Measurements from ENCODE around the gene ATP11A.

Gene ATP11A

GRCh38 chr13:112804374-112804773, 114.5 kb downstream of the ATP11A start:
- no peak for FAIRE-seq

GRCh38 chr13:112806739-112807652, 117.2 kb downstream of the ATP11A start:
- no peak for FAIRE-seq

GRCh38 chr13:112807653-112808376, 118.0 kb downstream of the ATP11A start:
- no peak for FAIRE-seq

GRCh38 chr13:112808377-112809140, 118.7 kb downstream of the ATP11A start:
- no peak for FAIRE-seq

- no peak for FAIRE-seq
Observed at GRCh38 chr13:112809332-112810315, 119.8 kb downstream of the ATP11A start.

- no peak for FAIRE-seq
Observed at GRCh38 chr13:112810608-112811007, 120.8 kb downstream of the ATP11A start.

GRCh38 chr13:112812306-112813055, 122.6 kb downstream of the ATP11A start:
- FAIRE-seq, result no peak

- FAIRE-seq, result no peak
Observed at GRCh38 chr13:112813552-112813951, 123.7 kb downstream of the ATP11A start.

- FAIRE-seq, result no peak
Observed at GRCh38 chr13:112814905-112815585, 125.2 kb downstream of the ATP11A start.

- FAIRE-seq, result no peak
Observed at GRCh38 chr13:112815871-112816270, 126.0 kb downstream of the ATP11A start.

- FAIRE-seq, result no peak
Observed at GRCh38 chr13:112818040-112818697, 128.3 kb downstream of the ATP11A start.

GRCh38 chr13:112818698-112819045, 128.8 kb downstream of the ATP11A start:
- FAIRE-seq, result no peak

- no peak for FAIRE-seq
Observed at GRCh38 chr13:112819111-112819510, 129.3 kb downstream of the ATP11A start.

GRCh38 chr13:112819816-112820215, 130.0 kb downstream of the ATP11A start:
- no peak for FAIRE-seq

GRCh38 chr13:112820318-112820717, 130.5 kb downstream of the ATP11A start:
- FAIRE-seq, result no peak

GRCh38 chr13:112821340-112822055, 131.7 kb downstream of the ATP11A start:
- FAIRE-seq, result no peak

GRCh38 chr13:112822851-112823250, 133.0 kb downstream of the ATP11A start:
- no peak for FAIRE-seq

GRCh38 chr13:112824429-112824828, 134.6 kb downstream of the ATP11A start:
- no peak for FAIRE-seq

- FAIRE-seq, result no peak
Observed at GRCh38 chr13:112825071-112825470, 135.2 kb downstream of the ATP11A start.
